Testis (tissue), 2 donors: ENCODE measurements around the gene SYNGR3.

Experiments used
- CTCF ChIP-seq, 3 experiments: fragments of 450-650 bp in 2 of 3; fragments of 200-600 bp in 1 of 3; sonication (generic) in 1 of 3; IDR thresholded peaks; one replicate each; pipeline ENCODE4 v1.5.1; 2016 to 2019; ENCODE audit warnings: antibody characterized with exemption in 3 of 3, mild to moderate bottlenecking in 2 of 3, moderate library complexity in 1 of 3
- POLR2A ChIP-seq: fragments of 450-650 bp; IDR thresholded peaks from one replicate; pipeline ENCODE4 v1.6.1; 2017; ENCODE audit warnings: antibody characterized with exemption, mild to moderate bottlenecking, moderate library complexity

DNA sequence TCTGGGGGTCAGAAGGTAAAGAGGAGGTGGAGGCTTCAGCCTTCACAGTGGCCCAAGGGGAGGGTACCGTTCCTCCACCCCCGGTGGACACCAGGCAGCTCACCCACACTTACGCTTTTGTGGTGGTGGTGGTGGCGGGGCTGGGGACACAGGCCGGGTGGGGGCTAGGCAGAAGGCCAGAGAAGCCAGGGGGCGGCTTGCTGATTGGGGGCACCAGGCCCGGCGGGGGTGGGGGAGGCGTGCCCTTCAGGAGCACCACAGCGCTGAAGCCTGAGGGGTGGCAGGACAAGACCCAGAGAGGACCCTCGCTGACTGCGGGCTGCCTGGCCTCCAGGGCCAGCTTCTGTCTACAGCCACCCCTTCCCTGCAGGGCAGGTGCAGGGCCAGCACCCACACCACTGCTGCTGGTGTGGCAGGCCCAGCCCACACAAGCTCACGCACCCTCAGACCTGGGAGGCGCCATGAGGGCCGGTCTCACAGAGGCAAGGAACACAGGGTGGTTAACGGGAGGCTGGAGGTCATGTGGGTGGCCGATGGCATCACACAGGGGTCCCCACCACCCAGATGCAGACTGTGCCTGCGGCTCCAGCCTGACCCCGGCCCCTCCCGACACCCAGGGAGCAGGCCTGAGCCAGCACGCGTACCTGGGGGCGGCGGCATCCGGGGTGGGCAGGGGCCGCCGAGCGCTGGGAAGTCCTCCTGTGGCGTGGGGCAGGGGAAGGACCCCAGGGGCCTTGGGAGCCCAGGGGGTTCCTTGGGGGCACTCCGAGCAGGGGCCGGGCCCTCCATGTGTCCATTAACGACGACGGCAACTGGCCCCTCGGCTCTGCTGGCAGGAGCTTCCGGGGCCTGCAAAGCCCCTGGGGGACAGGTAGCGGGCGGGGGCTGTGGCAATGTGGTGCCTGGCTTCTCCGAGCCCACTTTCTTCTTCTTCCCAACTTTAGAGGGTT, 9.4 kb downstream of the SYNGR3 start:
- TF ChIP-seq CTCF (IDR thresholded peaks at IDR 0.05): no peak
- no peak for TF ChIP-seq POLR2A
